Osteoblast (primary cell): Measurements from ENCODE around the gene CCDC180. TPM values are rescaled to one million over a fixed set of nuclear protein-coding genes. Genes with fewer than 3 reads are reported as not detected.

Source experiments
- DNase-seq: peaks from one replicate; pipeline ENCODE4 v3.0.0; 2011; ENCODE audit warnings: low spot score, mixed read lengths; ENCODE audit not compliant: insufficient read length; ENCODE audit errors: missing footprints
- H2AFZ ChIP-seq: 2 replicates; pipeline ENCODE4 v1.6.0; 2011; ENCODE audit warnings: mild to moderate bottlenecking, low read length
- H3K27ac ChIP-seq: 2 replicates; pipeline ENCODE4 v1.5.1; 2011; ENCODE audit warnings: mild to moderate bottlenecking, low read depth, low read length, moderate library complexity
- H3K27me3 ChIP-seq: 2 replicates; pipeline ENCODE4 v1.6.0; 2012; ENCODE audit warnings: mild to moderate bottlenecking, control low read depth, inconsistent platforms, low read length, moderate library complexity; ENCODE audit not compliant: insufficient read depth
- H3K36me3 ChIP-seq: 2 replicates; pipeline ENCODE4 v1.5.1; 2011; ENCODE audit warnings: mild to moderate bottlenecking, low read length, control low read depth, moderate library complexity; ENCODE audit not compliant: insufficient read depth
- H3K4me1 ChIP-seq: 2 replicates; pipeline ENCODE4 v1.5.1; 2011; ENCODE audit warnings: mild to moderate bottlenecking, low read length, control low read depth, moderate library complexity; ENCODE audit not compliant: insufficient read depth
- H3K4me2 ChIP-seq: 2 replicates; pipeline ENCODE4 v1.6.0; 2011; ENCODE audit warnings: mild to moderate bottlenecking, low read length; ENCODE audit not compliant: insufficient read depth
- H3K4me3 ChIP-seq: fragments of 200-600 bp; sonication (generic); 3 replicates; pipeline ENCODE4 v1.5.1; 2012; ENCODE audit warnings: mild to moderate bottlenecking, low read length, inconsistent platforms; ENCODE audit not compliant: insufficient read depth
- H3K79me2 ChIP-seq: 2 replicates; pipeline ENCODE4 v1.6.0; 2012; ENCODE audit warnings: mild to moderate bottlenecking, low read length, control low read depth, inconsistent platforms; ENCODE audit not compliant: insufficient read depth
- H3K9me3 ChIP-seq: 2 replicates; pipeline ENCODE4 v1.5.1; 2011; ENCODE audit warnings: low read depth, low read length, control low read depth
- H4K20me1 ChIP-seq: 2 replicates; pipeline ENCODE4 v1.6.0; 2012; ENCODE audit warnings: mild to moderate bottlenecking, low read length, control low read depth; ENCODE audit not compliant: insufficient read depth
- total RNA-seq: library from RNA; depleted of rRNA; stranded (reverse); fragments of >200 nt; gene quantifications from 2 replicates; pipeline ENCODE4 v1.2.3, GENCODE V29; 2012
- TF ChIP-seq, protein P1 (sequence below): IDR thresholded peaks from 2 replicates; pipeline ENCODE4 v1.5.1; 2011; ENCODE audit warnings: mild to moderate bottlenecking, low read depth, low read length, moderate library complexity; ENCODE audit errors: extremely low read depth

Gene CCDC180
- total RNA-seq, 1 donor, result 4.7 TPM

DNA sequence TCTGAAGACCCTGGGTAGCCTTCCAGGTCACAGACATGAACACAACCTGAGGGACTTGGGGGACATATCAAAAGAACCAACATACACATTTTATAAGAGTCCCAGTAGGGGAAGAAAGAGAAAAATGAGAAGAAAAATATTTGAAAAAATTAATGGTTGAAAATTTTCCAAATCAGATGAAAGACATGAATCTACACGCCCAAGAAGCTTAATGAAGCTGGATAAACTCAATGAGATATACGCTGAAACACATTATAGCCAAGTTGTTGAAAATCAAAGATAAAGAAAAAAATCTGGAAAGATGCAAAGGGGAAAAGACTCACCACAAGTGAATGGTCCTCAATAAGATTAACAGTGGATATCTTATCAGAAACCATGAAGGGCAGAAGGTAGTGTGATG is 9.6 kb upstream of the CCDC180 start:
- Histone ChIP-seq H3K4me1 (peaks cover 6% of the 10 kb centered on the region), H2AFZ (no peak overlapping the region), H3K79me2 (no peaks in the 10 kb centered on the region), H3K4me3 (no peak overlapping the region), H3K27me3 (no peaks in the 10 kb centered on the region), H3K36me3 (no peaks in the 10 kb centered on the region), H3K9me3 (no peaks in the 10 kb centered on the region), H4K20me1 (peaks cover 4% of the 10 kb centered on the region), H3K27ac (no peak overlapping the region), H3K4me2 (no peak overlapping the region)
- DNase-seq, result no peak
- TF ChIP-seq, protein P1, sequence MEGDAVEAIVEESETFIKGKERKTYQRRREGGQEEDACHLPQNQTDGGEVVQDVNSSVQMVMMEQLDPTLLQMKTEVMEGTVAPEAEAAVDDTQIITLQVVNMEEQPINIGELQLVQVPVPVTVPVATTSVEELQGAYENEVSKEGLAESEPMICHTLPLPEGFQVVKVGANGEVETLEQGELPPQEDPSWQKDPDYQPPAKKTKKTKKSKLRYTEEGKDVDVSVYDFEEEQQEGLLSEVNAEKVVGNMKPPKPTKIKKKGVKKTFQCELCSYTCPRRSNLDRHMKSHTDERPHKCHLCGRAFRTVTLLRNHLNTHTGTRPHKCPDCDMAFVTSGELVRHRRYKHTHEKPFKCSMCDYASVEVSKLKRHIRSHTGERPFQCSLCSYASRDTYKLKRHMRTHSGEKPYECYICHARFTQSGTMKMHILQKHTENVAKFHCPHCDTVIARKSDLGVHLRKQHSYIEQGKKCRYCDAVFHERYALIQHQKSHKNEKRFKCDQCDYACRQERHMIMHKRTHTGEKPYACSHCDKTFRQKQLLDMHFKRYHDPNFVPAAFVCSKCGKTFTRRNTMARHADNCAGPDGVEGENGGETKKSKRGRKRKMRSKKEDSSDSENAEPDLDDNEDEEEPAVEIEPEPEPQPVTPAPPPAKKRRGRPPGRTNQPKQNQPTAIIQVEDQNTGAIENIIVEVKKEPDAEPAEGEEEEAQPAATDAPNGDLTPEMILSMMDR, result no peak

DNA sequence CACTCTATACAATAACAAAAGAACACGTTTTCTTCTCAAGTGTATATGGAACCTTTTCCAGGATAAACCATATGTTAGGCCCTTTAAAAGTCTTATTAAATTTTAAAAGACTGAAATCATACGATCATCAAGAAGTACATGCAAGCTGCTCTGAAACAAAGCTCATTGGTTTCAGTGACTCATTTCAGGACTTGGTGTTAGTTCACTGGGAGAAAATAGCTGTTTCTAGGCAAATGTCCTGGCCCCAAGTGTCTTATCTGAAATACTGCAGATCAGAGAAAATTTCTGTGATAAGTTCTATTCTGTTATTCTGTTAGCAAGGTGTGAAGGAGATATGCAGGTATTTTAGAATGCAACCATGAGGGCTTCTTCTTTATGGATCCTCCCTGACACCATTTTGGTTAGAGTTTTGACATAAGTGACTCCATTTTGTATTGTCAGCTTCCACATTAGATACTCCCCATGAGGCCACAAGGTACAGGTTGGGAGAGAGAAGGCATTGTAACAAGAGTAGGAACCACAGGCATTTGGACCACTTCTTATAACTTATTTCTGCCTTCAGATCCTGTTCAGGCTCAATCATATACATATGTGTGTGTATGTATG is 7.5 kb upstream of the CCDC180 start:
- no peaks in the 10 kb centered on the region for H3K27me3 ChIP-seq
- no peak for DNase-seq
- no peak overlapping the region for H2AFZ ChIP-seq
- no peaks in the 10 kb centered on the region for H4K20me1 ChIP-seq
- no peaks in the 10 kb centered on the region for H3K4me1 ChIP-seq
- H3K4me3 ChIP-seq, result no peak overlapping the region
- no peaks in the 10 kb centered on the region for H3K36me3 ChIP-seq
- H3K4me2 ChIP-seq, result no peak overlapping the region
- no peaks in the 10 kb centered on the region for H3K79me2 ChIP-seq
- H3K27ac ChIP-seq, result no peak overlapping the region
- TF ChIP-seq, protein P1, result no peak
- H3K9me3 ChIP-seq, result no peaks in the 10 kb centered on the region

DNA sequence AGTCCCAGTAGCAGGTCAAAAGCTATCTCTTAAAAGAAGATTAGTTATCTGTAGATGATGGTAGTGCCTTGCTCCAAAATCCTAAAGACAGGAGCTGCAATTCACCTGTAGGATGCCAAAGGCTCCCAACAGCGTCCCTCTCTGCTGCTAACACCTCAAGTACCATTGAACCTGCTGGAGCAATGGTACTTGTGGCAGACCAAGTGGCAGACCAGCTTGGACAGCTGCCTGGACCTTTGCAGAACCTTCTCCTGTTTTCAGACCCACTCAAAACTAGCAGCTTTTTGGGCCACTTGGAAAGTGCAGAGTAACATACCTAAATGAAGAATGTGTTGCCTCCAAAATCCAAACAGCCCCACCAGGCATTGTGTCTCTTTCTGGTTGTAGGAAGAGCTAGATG is 6.9 kb upstream of the CCDC180 start:
- H3K4me3 ChIP-seq, result no peak overlapping the region
- no peak overlapping the region for H3K4me2 ChIP-seq
- no peaks in the 10 kb centered on the region for H3K79me2 ChIP-seq
- H3K27ac ChIP-seq, result no peak overlapping the region
- H2AFZ ChIP-seq, result no peak overlapping the region
- no peaks in the 10 kb centered on the region for H3K36me3 ChIP-seq
- TF ChIP-seq, protein P1, result no peak
- no peaks in the 10 kb centered on the region for H3K27me3 ChIP-seq
- no peaks in the 10 kb centered on the region for H3K4me1 ChIP-seq
- no peaks in the 10 kb centered on the region for H4K20me1 ChIP-seq
- no peak for DNase-seq
- H3K9me3 ChIP-seq, result no peaks in the 10 kb centered on the region

DNA sequence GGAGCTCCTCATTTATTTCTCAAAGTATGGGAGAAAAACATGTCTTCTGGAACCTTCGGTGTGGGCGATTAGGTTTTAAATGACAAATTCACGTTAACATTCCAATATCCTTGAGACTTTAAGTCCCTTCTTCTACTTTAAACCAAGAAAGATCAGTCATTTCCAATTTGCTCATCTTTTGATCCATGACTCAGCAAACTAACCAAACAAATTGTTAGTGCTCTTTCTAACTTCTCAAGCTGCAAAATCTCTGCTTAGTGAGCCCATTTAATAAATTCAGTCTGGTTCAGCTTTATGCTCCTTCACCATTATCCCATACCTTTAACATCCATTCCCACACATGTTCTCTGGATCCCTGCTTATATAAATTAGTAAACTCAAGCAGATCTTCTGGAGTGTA is 5.5 kb upstream of the CCDC180 start:
- H3K79me2 ChIP-seq, result no peaks in the 10 kb centered on the region
- peaks cover 4% of the 10 kb centered on the region for H3K4me1 ChIP-seq
- no peak overlapping the region for H3K4me3 ChIP-seq
- no peaks in the 10 kb centered on the region for H4K20me1 ChIP-seq
- no peaks in the 10 kb centered on the region for H3K27me3 ChIP-seq
- no peaks in the 10 kb centered on the region for H3K36me3 ChIP-seq
- TF ChIP-seq, protein P1, result no peak
- DNase-seq, result no peak
- no peak overlapping the region for H3K27ac ChIP-seq
- H3K9me3 ChIP-seq, result no peaks in the 10 kb centered on the region
- no peak overlapping the region for H2AFZ ChIP-seq
- no peak overlapping the region for H3K4me2 ChIP-seq
